ENCODE data around the gene SOX4.

Gene SOX4

DNA sequence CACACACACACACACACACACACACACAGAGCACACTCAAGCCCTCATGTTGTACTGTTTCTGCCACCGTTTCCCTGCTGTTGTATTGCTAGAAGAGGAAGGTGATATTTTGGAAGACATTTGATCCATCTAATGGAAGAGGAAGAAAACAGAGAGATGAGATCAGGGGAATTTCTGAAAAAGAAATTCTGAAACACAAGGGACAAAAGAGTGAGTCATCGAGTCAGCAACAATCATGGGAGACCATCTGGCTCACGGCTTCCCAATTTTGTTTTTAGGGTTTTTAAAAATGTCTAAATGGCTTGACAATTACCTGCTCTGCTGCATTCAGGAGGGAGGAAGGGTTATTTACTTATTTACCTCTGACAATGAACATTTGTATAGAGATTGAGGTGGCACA lies 22.0 kb downstream of the SOX4 start:
- no peak for DNase-seq

DNA sequence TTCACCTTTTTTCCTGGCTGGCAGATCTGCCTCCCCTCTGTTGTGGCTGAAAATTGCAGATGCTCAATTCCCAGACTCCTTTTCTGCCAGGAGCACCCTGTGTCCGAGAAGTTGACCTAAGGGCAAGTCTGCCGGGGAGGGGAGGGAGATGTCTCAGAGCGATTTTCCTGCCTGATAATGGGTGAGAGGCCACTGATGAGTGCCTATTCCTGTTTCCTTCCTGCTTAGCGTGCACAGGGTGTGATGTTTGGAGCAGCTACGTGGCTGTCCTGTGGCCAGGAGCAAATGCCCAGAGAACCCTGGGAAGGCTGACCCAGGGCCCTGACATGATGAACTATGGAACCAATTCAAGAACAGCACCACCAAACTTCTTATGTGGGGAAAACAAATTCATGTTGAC lies 22.5 kb downstream of the SOX4 start:
- no peak for DNase-seq

GRCh38 chr6:21625642-21626041 lies 32.1 kb downstream of the SOX4 start:
- DNase-seq, result no peak

DNA sequence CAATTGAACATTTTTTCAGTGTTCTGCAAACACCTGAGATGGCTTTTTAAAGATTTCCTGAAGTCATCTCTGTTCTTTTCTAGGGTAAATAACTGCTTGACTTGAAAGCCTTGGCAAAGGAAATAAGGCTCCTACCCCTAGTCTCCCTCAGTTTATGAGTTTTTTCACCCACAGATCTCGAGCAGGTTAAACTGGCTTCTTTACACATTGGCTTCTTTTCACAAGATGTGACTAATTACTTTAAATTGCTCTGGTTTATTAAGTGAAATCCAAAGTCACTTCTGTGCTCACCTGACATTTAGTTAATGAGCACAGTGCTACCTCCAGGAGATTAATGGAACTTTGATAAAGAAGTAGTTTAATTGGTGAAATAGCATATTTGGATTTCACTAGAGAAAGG lies 33.2 kb downstream of the SOX4 start:
- no peak for DNase-seq

DNA sequence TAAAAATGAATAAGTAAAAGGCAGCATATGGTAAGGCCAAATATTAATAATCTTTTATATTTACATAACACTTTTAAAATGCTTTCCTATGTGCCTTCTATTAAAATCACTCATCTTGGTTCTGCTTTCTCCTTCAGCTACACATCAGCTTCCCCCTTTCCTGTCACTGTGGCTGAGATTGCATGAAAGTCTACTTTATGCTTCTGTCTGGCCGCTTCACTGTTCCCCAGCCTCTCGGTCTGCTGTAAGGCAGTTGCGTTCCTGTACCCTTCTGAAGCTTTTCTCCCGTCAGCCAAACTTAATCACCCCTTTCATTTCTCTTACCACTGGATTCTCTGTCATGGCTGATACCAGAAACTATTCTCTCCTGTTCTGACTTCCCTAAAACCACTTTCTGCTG lies 34.6 kb downstream of the SOX4 start:
- DNase-seq, result no peak

GRCh38 chr6:21633511-21634109 lies 40.1 kb downstream of the SOX4 start:
- DNase-seq, result no peak

DNA sequence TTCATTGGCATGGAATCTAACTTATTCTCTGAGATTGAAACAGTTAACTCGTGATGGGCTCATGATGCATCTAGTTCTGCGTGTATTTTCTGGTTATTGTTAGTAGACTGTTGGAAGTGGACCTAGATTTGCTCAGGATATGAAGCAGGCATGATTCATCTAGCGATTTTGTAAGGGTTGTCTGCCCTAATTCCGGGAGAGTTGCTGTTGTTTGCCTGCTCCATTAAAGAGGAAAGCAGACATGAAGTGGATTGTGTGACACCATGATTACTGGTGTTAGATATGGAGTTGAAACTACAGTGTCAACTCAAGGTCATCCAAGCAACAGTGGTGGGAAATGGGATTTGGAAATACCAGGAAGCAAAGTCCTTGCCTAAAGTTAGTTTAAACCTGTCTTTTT lies 41.0 kb downstream of the SOX4 start:
- no peak for DNase-seq

DNA sequence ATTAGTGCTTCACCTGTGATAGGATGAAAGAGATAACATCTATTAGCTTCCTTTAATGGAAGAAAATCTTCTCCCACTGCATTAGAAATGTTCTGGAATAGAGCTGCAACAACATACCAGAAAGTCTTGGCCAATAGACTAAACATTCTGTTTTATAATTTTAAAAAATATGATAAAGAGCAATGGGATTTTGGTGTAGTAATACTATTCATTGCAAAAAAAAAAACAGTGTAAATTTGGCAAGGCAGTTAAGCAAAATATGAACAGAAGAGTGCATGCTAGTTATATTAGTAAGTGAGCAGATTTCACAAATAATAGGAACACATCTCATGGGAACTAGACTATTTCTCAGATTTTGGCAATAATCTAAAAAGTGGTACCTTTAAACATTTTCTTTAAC lies 43.3 kb downstream of the SOX4 start:
- no peak for DNase-seq

- DNase-seq, result no peak
Observed at GRCh38 chr6:21639316-21639715, 45.8 kb downstream of the SOX4 start.

Data from NCI-H187 (cell line).